B cell (primary cell): ENCODE data around the gene MTFR1L. TPM values are rescaled to one million over a fixed set of nuclear protein-coding genes. Genes with fewer than 3 reads are reported as not detected.
A peak's percentile ranks its signal among the peaks of the same experiment; 100 is the strongest.

Experiments used
- ATAC-seq: fragments of 200-7000 bp; cut with Tn5 transposase; one replicate; pipeline ENCODE4 v1.10.0; 2021; ENCODE audit warnings: low read depth, mild to moderate bottlenecking, moderate number of reproducible peaks, moderate library complexity
- CTCF ChIA-PET: fragments of 350-600 bp; sonication (Branson Sonifier 250); formaldehyde crosslinking; loops from one replicate; lab custom pipeline; 2021; ENCODE audit warnings: antibody characterized with exemption, inconsistent platforms; lab: Charles Lee
- POLR2A ChIA-PET: fragments of 350-600 bp; sonication (Branson Sonifier 250); formaldehyde crosslinking; loops from one replicate; lab custom pipeline; 2021; ENCODE audit warnings: antibody characterized with exemption; lab: Charles Lee
- DNase-seq: peaks from one replicate; pipeline ENCODE4 v3.0.0; 2013
- H2AFZ ChIP-seq: 2 replicates; pipeline ENCODE4 v1.6.1; 2012; ENCODE audit warnings: mild to moderate bottlenecking, low read depth, low read length; ENCODE audit not compliant: insufficient read depth, poor library complexity, severe bottlenecking
- H3K27ac ChIP-seq, 2 donors: 1 replicate in 1 of 2; 2 replicates in 1 of 2; pipeline ENCODE4 v1.5.1; 2012 to 2013; ENCODE audit warnings: low read length in 2 of 2, mild to moderate bottlenecking in 2 of 2, moderate library complexity in 1 of 2
- H3K27me3 ChIP-seq, 4 experiments: fragments of 200-600 bp in 1 of 4; sonication (generic) in 1 of 4; replicated peaks in 1 of 4; 1 replicate in 2 of 4; 2 replicates in 2 of 4; pipeline versions ENCODE4 v1.6.1 to v1.7.0; 2013 to 2016; ENCODE audit warnings: low read length in 3 of 4, mild to moderate bottlenecking in 2 of 4, mixed read lengths in 1 of 4, moderate library complexity in 1 of 4; ENCODE audit not compliant: insufficient read depth in 4 of 4, control insufficient read depth in 3 of 4; ENCODE audit errors: control extremely low read depth in 1 of 4
- H3K36me3 ChIP-seq, 2 experiments: replicated peaks in 1 of 2; 1 replicate in 1 of 2; 2 replicates in 1 of 2; pipeline versions ENCODE4 v1.6.1 to v1.7.1; 2013; ENCODE audit warnings: low read length in 1 of 2; ENCODE audit not compliant: insufficient read depth in 2 of 2, control insufficient read depth in 1 of 2; ENCODE audit errors: control extremely low read depth in 1 of 2, extremely low read depth in 1 of 2
- H3K4me1 ChIP-seq, 2 donors: fragments of 200-600 bp in 1 of 2; sonication (generic) in 1 of 2; 1 replicate in 1 of 2; 2 replicates in 1 of 2; pipeline versions ENCODE4 v1.5.1 to v1.6.1; 2013 to 2017; ENCODE audit warnings: low read length in 2 of 2; ENCODE audit not compliant: control insufficient read depth in 2 of 2, insufficient read depth in 2 of 2
- H3K4me2 ChIP-seq: replicated peaks from 2 replicates; pipeline ENCODE3; 2012; ENCODE audit warnings: mild to moderate bottlenecking, low read depth, low read length; ENCODE audit not compliant: poor library complexity, severe bottlenecking
- H3K4me3 ChIP-seq, 5 experiments: fragments of 200-600 bp in 1 of 5; sonication (generic) in 1 of 5; 1 replicate in 3 of 5; 2 replicates in 2 of 5; pipeline versions ENCODE4 v1.5.1 to v1.7.0; 2011 to 2016; ENCODE audit warnings: low read length in 4 of 5, mild to moderate bottlenecking in 4 of 5, low read depth in 2 of 5, control low read depth in 1 of 5, moderate library complexity in 1 of 5; ENCODE audit not compliant: insufficient read depth in 1 of 5; ENCODE audit errors: control extremely low read depth in 1 of 5, extremely low read depth in 1 of 5
- H3K79me2 ChIP-seq: fragments of 200-600 bp; sonication (generic); one replicate; pipeline ENCODE4 v1.6.0; 2016; ENCODE audit warnings: low read length; ENCODE audit not compliant: control insufficient read depth, insufficient read depth
- H3K9ac ChIP-seq: fragments of 200-600 bp; sonication (generic); 2 replicates; pipeline ENCODE4 v1.6.1; 2017; ENCODE audit warnings: mild to moderate bottlenecking, low read length, moderate library complexity
- H3K9me3 ChIP-seq, 3 donors: one replicate each; pipeline versions ENCODE4 v1.6.1 to v1.7.1; 2013; ENCODE audit warnings: low read length in 2 of 3; ENCODE audit not compliant: control insufficient read depth in 2 of 3, insufficient read depth in 1 of 3; ENCODE audit errors: control extremely low read depth in 1 of 3
- H4K20me1 ChIP-seq: 2 replicates; pipeline ENCODE4 v1.6.0; 2012; ENCODE audit warnings: mild to moderate bottlenecking, low read length; ENCODE audit not compliant: insufficient read depth, control insufficient read depth, poor library complexity, severe bottlenecking
- H3K27ac Mint-ChIP-seq: one replicate; pipeline ENCODE4 v1.8.0; 2021; ENCODE audit warnings: mixed read lengths
- H3K27me3 Mint-ChIP-seq: one replicate; pipeline ENCODE4 v1.8.0; 2021; ENCODE audit warnings: mixed read lengths
- H3K4me1 Mint-ChIP-seq: one replicate; pipeline ENCODE4 v1.8.0; 2021; ENCODE audit warnings: mixed read lengths
- H3K4me3 Mint-ChIP-seq: one replicate; pipeline ENCODE4 v1.8.0; 2021; ENCODE audit warnings: mixed read lengths
- H3K9me3 Mint-ChIP-seq: one replicate; pipeline ENCODE4 v1.8.0; 2022; ENCODE audit warnings: mixed read lengths; ENCODE audit not compliant: insufficient read depth
- CTCF ChIP-seq: fragments of 200-600 bp; IDR thresholded peaks from one replicate; pipeline ENCODE4 v1.8.0; 2022; ENCODE audit warnings: antibody characterized with exemption, mild to moderate bottlenecking
- EZH2 ChIP-seq: IDR thresholded peaks from 2 replicates; pipeline ENCODE4 v1.6.1; 2012; ENCODE audit warnings: borderline replicate concordance, low read depth, mild to moderate bottlenecking, moderate library complexity, low read length; ENCODE audit not compliant: insufficient read depth, poor library complexity, severe bottlenecking
- WGBS: methylation state at CpG from one replicate; pipeline ENCODE4 v1.1.5; 2013; ENCODE audit warnings: missing lambda C conversion rate; ENCODE audit not compliant: insufficient coverage; 5-methylcytosine and 5-hydroxymethylcytosine counted together
- intact Hi-C: fragments of 100-400 bp; cut with micrococcal nuclease; formaldehyde crosslinking; loops from one replicate; pipeline ENCODE4 v1.10.0; 2022
- polyA plus RNA-seq: library from polyadenylated mRNA; depleted of rRNA; stranded (reverse); fragments of >200 nt; gene quantifications from 2 replicates; pipeline ENCODE4 v1.2.3, GENCODE V29; 2012
- total RNA-seq, 2 donors: library from RNA; stranded (reverse); fragments of 120-200 nt in 1 of 2; gene quantifications; 1 replicate in 1 of 2; 2 replicates in 1 of 2; pipeline versions ENCODE4 v1.2.3 to v1.2.4, GENCODE V29; 2013 to 2022

The MTFR1L gene
- total and polyA plus RNA-seq, 2 donors (not counting 1 experiment from before 2014, with no cell fraction given), result 41.5 to 44.6 TPM

- Histone ChIP-seq H3K36me3 (no peaks in the 10 kb centered on the region), H3K79me2 (no peaks in the 10 kb centered on the region), H3K4me1 (peaks cover 30 to 47% of the 10 kb centered on the region in 2 donors), H3K4me3 (no peak overlapping the region), H3K27me3 (peaks cover 0 to 31% (median 7%) of the 10 kb centered on the region in 4 experiments), H3K27ac (no peak overlapping the region), H2AFZ (peak overlapping the region; percentile 48), H3K4me2 (peak overlapping the region; percentile 29), H4K20me1 (no peaks in the 10 kb centered on the region), H3K9me3 (peaks cover 0 to 3% (median 0%) of the 10 kb centered on the region in 3 donors), H3K9ac (no peak overlapping the region)
- H3K4me1 Mint-ChIP-seq, result peaks cover 41% of the 10 kb centered on the region
- intact Hi-C loops, result no loop called here
- POLR2A ChIA-PET, result no interaction called here
- H3K27me3 Mint-ChIP-seq, result peaks cover 26% of the 10 kb centered on the region
- TF ChIP-seq EZH2 (no peak), CTCF (no peak)
- H3K27ac Mint-ChIP-seq, result peak overlapping the region; percentile 12
- no peaks in the 10 kb centered on the region for H3K9me3 Mint-ChIP-seq
- no peak overlapping the region for H3K4me3 Mint-ChIP-seq
- no peak for DNase-seq
- 57% methylated on average over 9 of the region's 13 CpGs for WGBS
- CTCF ChIA-PET, result no interaction called here
- ATAC-seq, result no peak
Observed at GRCh38 chr1:25774206-25774803, 45.4 kb upstream of the MTFR1L start.

- H3K27ac ChIP-seq, result no peak overlapping the region
- peak overlapping the region; percentile 48 for H2AFZ ChIP-seq
- peaks cover 30 to 46% of the 10 kb centered on the region in 2 donors for H3K4me1 ChIP-seq
- peaks cover 23% of the 10 kb centered on the region for H3K27me3 Mint-ChIP-seq
- no peaks in the 10 kb centered on the region for H3K79me2 ChIP-seq
- WGBS, result 5% methylated on average over 12 of the region's 16 CpGs
- ChIA-PET POLR2A (no interaction called here), CTCF (no interaction called here)
- H3K9me3 ChIP-seq, result peaks cover 0 to 3% (median 0%) of the 10 kb centered on the region in 3 donors
- no peaks in the 10 kb centered on the region for H3K9me3 Mint-ChIP-seq
- H3K36me3 ChIP-seq, result no peaks in the 10 kb centered on the region
- peaks cover 41% of the 10 kb centered on the region for H3K4me1 Mint-ChIP-seq
- peak; percentile 71 for ATAC-seq
- H3K4me3 Mint-ChIP-seq, result peak overlapping the region; percentile 54
- H3K4me2 ChIP-seq, result peak overlapping the region; percentile 29
- DNase-seq, result peak; percentile 30
- TF ChIP-seq CTCF (no peak), EZH2 (no peak)
- H4K20me1 ChIP-seq, result no peaks in the 10 kb centered on the region
- H3K9ac ChIP-seq, result no peak overlapping the region
- intact Hi-C loops, result no loop called here
- H3K4me3 ChIP-seq, result no peak overlapping the region
- peaks cover 0 to 25% (median 7%) of the 10 kb centered on the region in 4 experiments for H3K27me3 ChIP-seq
- H3K27ac Mint-ChIP-seq, result peak overlapping the region; percentile 57
Observed at GRCh38 chr1:25774921-25775771, 44.6 kb upstream of the MTFR1L start.
